Upper lobe of left lung (tissue), 4 donors: Measurements from ENCODE around the gene AXIN1.

ENCODE experiments used
- CTCF ChIP-seq, 6 experiments: fragments of 450-650 bp in 4 of 6; fragments of 200-600 bp in 2 of 6; sonication (generic) in 2 of 6; IDR thresholded peaks; one replicate each; pipeline ENCODE4 v1.5.1; 2016 to 2019; ENCODE audit warnings: antibody characterized with exemption in 6 of 6
- EP300 ChIP-seq, 4 donors: sonication (generic); formaldehyde crosslinking; IDR thresholded peaks; one replicate each; pipeline ENCODE4 v1.5.1; 2017; ENCODE audit warnings: antibody characterized with exemption in 4 of 4, control low read depth in 2 of 4
- POLR2AphosphoS5 ChIP-seq, 2 donors: sonication (generic); formaldehyde crosslinking; IDR thresholded peaks; one replicate each; pipeline ENCODE4 v1.5.1; 2017; ENCODE audit warnings: antibody characterized with exemption in 2 of 2

GRCh38 chr16:361341-361871 is 8.9 kb upstream of the AXIN1 start:
- no peak for TF ChIP-seq CTCF (IDR thresholded peaks at IDR 0.05)
- TF ChIP-seq POLR2AphosphoS5 (IDR thresholded peaks at IDR 0.05), result no peak
- no peak for TF ChIP-seq EP300 (IDR thresholded peaks at IDR 0.05)
